Limb (tissue), 2 donors: ENCODE results near the gene GPR151.
A peak's percentile ranks its signal among the peaks of the same experiment; 100 is the strongest.
"Not testable (repeated sequence)": the region's sequence is repeated elsewhere in the genome, so short reads cannot be mapped to it uniquely, and the experiment has no call there.

Source experiments
- DNase-seq, 2 donors: peaks; one replicate each; pipeline ENCODE4 v3.0.0-alpha.2; 2016; ENCODE audit errors: extremely low spot score in 2 of 2

The GPR151 gene

GRCh38 chr5:146516151-146516475, at the start of gene GPR151:
Gene GPR151 (minus strand): TSS chr5:146516190. CDS start chr5:146516113, 77 bp downstream.
- no peak for DNase-seq

GRCh38 chr5:146564007-146564762, 48.2 kb upstream of the GPR151 start:
- no peak for DNase-seq

GRCh38 chr5:146562461-146562860, 46.5 kb upstream of the GPR151 start:
- no peak for DNase-seq

- no peak for DNase-seq
Measured at GRCh38 chr5:146561711-146562110, 45.7 kb upstream of the GPR151 start.

- no peak for DNase-seq
Measured at GRCh38 chr5:146560205-146560812, 44.3 kb upstream of the GPR151 start.

- DNase-seq, result not testable (repeated sequence)
Measured at GRCh38 chr5:146556884-146557283, 40.9 kb upstream of the GPR151 start.

GRCh38 chr5:146553446-146553845, 37.5 kb upstream of the GPR151 start:
- no peak for DNase-seq

- DNase-seq, result no peak
Measured at GRCh38 chr5:146549615-146550014, 33.6 kb upstream of the GPR151 start.

GRCh38 chr5:146548781-146549449, 32.9 kb upstream of the GPR151 start:
- no peak for DNase-seq

GRCh38 chr5:146544232-146544631, 28.2 kb upstream of the GPR151 start:
- DNase-seq, result no peak

GRCh38 chr5:146541958-146542849, 26.2 kb upstream of the GPR151 start:
- DNase-seq, result peak; percentile 36 to 86

GRCh38 chr5:146540414-146540813, 24.4 kb upstream of the GPR151 start:
- no peak for DNase-seq

- no peak for DNase-seq
Measured at GRCh38 chr5:146539973-146540372, 24.0 kb upstream of the GPR151 start.

- no peak for DNase-seq
Measured at GRCh38 chr5:146538432-146538831, 22.4 kb upstream of the GPR151 start.

GRCh38 chr5:146533882-146534281, 17.9 kb upstream of the GPR151 start:
- DNase-seq, result no peak

- DNase-seq, result peak; percentile 26 to 81
Measured at GRCh38 chr5:146533260-146533857, 17.4 kb upstream of the GPR151 start.

- no peak for DNase-seq
Measured at GRCh38 chr5:146529984-146530383, 14.0 kb upstream of the GPR151 start.

- DNase-seq, result no peak
Measured at GRCh38 chr5:146528236-146528635, 12.2 kb upstream of the GPR151 start.

- no peak for DNase-seq
Measured at GRCh38 chr5:146527785-146528184, 11.8 kb upstream of the GPR151 start.

- DNase-seq, result no peak
Measured at GRCh38 chr5:146523698-146524097, 7.7 kb upstream of the GPR151 start.

GRCh38 chr5:146521403-146522106, 5.6 kb upstream of the GPR151 start:
- DNase-seq, result no peak
